ENCODE results near the gene COLEC11.

DNA sequence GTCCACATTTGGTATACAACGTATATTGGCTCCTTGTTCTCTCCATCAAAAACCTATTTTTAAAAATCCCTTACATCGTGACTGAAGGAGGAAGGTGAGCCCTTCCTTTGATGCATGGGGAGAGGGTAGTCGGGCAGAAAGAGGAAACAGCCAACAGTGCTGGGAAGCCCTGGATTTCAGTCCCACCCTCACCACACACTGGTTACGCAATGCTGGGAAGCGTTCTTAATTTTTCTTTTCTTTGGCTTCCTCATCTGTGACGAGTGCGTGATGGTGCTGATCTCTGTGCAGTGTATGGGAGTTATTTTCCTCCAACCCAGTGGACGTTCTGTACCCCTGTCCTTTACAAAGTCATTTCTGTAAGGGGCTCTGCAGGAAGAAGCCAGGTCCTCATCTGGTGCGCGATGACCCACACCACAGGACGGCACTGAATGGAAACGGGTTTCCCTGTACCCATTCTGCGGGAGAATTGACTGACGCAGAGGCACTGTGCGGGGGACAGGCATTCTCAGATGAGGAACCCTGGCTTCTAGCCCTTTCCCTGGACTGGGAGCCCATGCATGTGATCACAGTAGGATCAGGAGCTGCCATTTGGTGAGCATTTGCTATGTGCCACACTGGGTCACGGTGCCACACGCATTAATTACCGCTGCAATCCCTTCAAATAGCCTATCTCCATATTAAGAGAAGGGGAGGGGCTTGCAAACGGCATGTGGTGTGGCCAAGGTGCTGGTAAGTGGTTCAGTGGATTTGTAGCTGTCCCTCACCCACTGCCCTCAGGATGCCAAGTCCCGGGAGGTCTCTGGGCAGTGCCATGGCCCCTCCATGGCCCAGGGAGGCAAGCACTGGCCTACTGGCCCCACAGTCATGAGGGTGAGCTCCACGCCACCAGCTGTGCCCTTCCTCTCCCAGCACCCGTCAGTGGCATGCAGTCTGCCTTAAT is 4.3 kb downstream of the COLEC11 start:
- TF ChIP-seq CTCF (IDR thresholded peaks at IDR 0.05 in 8 of 11, conservative IDR thresholded peaks at IDR 0.05 in 3 of 11) (no peak), POLR2A (IDR thresholded peaks at IDR 0.05) (no peak), POLR2AphosphoS5 (IDR thresholded peaks at IDR 0.05) (no peak)

Data from spleen (tissue), 7 donors.